Cardiac fibroblast (primary cell): ENCODE results near the gene AKAP13.

Source experiments
- DNase-seq, 2 donors: peaks; one replicate each; pipeline versions ENCODE4 v3.0.0 to v3.0.0-alpha.2; 2010; ENCODE audit warnings: low read depth in 2 of 2
- H3K4me3 ChIP-seq, 2 donors: replicated peaks in 1 of 2; 1 replicate in 1 of 2; 2 replicates in 1 of 2; pipeline ENCODE4 v1.5.1; 2011; ENCODE audit warnings: low read depth in 2 of 2, low read length in 2 of 2, mild to moderate bottlenecking in 2 of 2, moderate library complexity in 1 of 2
- TF ChIP-seq, protein P1 (sequence below): IDR thresholded peaks from one replicate; pipeline ENCODE4 v1.5.1; 2011; ENCODE audit warnings: low read depth, mild to moderate bottlenecking, low read length, inconsistent platforms

The AKAP13 gene

DNA sequence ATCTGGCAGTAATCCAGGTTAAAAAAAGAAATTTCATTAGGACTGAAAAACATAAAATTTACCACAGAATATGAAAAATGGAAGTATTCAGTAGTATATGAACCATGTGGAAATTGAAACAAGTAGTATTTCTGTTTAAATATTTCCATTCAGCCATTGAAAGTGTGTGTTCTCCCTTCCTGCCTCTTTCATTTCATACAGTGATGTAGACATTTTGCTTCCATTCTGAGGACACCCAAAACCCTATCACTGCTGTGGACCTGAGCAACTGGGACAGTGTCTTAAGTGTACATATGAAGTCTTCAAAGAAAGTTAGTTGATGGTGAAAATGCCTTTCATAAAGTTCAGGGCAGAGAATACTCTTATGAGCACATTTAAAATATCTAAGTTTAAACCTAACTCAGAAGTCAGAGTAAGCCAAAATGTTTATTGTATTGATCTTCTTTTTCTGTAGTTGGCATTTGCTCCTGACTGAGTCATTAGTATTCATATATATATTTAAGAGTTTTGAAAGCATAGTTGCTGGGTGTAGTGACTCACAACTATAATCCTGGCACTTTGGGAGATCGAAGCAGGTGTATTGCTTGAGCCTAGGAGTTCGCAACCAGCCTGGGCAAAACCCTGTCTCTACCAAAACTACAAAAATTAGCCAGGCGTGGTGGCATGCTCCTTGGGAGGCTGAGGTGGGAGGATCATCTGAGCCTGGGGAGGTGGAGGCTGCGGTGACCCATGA is 215.6 kb downstream of the AKAP13 start:
- DNase-seq, result peak in 1 of 2 donors; percentile 17
- TF ChIP-seq, protein P1, sequence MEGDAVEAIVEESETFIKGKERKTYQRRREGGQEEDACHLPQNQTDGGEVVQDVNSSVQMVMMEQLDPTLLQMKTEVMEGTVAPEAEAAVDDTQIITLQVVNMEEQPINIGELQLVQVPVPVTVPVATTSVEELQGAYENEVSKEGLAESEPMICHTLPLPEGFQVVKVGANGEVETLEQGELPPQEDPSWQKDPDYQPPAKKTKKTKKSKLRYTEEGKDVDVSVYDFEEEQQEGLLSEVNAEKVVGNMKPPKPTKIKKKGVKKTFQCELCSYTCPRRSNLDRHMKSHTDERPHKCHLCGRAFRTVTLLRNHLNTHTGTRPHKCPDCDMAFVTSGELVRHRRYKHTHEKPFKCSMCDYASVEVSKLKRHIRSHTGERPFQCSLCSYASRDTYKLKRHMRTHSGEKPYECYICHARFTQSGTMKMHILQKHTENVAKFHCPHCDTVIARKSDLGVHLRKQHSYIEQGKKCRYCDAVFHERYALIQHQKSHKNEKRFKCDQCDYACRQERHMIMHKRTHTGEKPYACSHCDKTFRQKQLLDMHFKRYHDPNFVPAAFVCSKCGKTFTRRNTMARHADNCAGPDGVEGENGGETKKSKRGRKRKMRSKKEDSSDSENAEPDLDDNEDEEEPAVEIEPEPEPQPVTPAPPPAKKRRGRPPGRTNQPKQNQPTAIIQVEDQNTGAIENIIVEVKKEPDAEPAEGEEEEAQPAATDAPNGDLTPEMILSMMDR, result no peak
- H3K4me3 ChIP-seq, result no peak overlapping the region

DNA sequence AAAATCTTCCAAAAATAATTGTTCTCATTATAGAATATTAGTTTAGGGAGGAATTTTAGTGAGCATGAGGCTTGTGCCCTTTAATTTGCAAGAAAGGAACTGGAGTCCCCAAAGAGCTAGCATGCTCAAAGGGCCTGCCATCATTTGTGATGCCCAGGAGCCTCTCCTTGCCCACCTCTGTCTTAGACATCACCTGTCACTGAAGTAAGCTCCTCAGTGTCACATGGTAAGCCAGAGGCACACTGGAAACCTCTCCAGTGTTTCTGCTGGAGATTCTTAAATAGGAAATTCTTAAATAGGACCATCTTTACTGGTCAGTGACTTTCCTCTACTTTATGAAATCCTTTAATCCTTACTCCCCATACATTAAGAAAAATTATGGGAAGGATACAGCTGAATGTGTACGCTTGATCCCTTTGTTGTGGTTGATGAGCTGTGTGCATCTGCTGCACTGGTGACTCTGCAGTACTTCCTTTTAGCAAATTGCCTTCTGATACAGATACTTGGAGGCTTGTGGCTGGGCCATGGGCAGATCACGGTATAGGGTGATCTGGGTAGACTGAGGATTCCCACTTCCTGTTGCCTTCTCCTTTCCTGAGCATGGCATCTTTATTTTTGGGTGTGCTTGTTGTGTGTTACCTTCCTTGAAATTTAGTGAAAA is 216.9 kb downstream of the AKAP13 start:
- DNase-seq, result no peak
- H3K4me3 ChIP-seq, result no peak overlapping the region
- TF ChIP-seq, protein P1, result no peak

DNA sequence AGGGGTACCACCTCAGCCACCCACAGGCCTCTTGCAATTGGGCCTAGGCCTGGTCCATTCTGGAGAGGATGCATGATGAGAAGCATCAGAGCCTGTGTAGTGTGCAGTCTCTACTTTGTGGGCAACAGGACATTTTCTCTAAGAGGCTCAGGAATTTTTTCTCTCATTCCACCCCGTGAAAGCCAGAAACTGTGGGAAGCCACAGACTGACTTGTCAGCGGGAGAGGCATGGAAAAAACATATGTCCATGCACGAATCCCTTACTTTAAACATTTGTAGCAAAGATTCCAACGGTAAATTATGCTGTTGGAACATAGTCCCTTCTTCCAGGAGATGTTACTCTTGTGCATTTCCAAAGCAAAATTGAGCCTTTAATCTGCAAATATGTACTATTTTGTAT is 217.8 kb downstream of the AKAP13 start:
- DNase-seq, result no peak
- TF ChIP-seq, protein P1, result no peak
- H3K4me3 ChIP-seq, result no peak overlapping the region

DNA sequence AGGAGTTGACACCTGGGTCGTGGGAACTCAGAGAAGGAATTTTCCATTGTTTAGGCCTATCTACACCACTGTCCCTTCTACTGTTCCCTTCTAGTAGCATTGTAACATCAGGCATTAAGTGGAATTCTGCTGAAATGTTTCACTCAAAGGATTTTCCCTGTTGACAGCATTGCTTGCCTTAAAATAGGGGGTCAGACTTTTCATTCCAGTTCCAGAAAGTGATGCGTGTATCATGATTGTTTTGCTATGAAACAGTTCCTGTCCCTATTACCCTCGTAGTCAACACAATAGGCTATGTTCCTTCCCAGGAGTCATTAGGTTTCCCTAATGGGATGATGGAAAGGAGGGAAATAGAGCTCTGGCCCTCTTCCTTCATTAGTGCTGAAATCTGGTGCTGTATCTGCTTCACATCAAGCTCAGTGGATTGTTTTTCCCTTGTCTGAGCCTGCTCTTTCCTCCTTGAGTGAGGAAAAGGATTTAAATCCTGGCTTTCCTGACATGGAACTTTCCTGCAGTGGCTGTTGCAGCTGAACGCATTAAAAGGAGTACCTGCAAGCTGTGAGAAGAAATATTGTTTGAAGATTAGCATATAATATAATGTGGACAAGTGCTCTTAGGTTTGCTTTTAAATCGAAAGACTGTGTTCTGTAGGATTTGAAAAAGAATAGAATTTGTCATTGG is 218.5 kb downstream of the AKAP13 start:
- no peak overlapping the region for H3K4me3 ChIP-seq
- DNase-seq, result peak; percentile 56 to 64
- TF ChIP-seq, protein P1, result no peak

DNA sequence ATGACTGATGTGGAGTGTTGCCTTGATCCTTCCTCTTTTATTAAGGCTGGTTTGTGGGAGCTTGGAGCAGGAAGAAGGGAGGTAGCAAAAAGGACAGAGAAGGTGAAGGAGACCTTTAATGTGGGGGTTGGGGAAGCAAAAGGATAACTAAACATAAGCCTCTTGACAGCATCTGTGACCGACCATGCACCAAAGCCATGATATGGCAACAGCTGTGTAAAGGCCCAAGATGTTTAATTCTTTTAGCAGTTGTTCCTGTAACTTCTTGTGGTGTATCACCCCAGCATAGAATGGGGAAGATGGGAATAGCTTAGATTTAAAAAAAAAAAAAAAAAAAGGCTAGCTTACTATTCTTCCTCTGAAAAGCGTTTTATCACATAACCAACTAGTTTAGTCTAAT is 219.6 kb downstream of the AKAP13 start:
- no peak overlapping the region for H3K4me3 ChIP-seq
- TF ChIP-seq, protein P1, result no peak
- no peak for DNase-seq

DNA sequence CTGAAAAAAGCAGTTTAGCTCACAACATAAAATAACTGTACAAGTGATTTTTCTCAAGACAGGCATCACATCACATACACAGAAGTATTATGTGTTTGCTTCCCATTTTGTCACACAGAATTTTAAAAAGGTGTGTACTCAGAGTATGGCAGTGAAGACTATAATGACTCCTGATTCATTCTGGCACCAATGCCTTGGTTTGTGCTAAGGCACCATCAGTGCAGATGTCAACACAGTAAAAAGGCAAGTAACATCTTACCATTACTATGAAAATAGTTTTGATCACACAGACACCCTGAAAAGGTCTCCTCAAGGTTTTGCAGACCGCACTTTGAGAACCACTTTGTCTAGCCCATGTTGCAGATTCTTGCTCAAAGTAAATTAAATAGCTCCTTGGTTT is 222.8 kb downstream of the AKAP13 start:
- TF ChIP-seq, protein P1, result no peak
- no peak for DNase-seq
- no peak overlapping the region for H3K4me3 ChIP-seq
